Measurements from ENCODE around the gene VDR. TPM values are rescaled to one million over a fixed set of nuclear protein-coding genes. Genes with fewer than 3 reads are reported as not detected.

VDR gene
- total RNA-seq, 2 donors from 2014 or later = 0.59 to 2.2 TPM

DNA sequence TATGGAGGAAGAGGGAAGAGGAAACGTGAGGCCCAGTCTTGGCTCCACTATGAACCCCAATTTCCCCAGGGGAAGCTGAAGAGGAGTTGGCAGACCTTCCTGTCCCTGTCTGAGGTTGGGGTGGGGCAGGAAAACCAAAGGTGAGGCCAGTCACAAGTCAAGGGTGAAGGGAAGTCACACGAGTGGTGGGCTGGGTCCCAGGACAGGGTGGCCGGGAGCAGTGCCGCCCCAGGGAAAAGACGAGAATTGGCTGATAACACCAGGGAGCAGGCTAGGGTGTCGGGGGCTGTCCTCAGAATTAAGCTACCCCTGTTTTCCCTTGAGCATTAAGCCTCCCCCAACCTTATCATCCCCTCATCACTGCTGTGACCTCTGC is 3.1 kb downstream of the VDR start:
- TF ChIP-seq, protein P1, sequence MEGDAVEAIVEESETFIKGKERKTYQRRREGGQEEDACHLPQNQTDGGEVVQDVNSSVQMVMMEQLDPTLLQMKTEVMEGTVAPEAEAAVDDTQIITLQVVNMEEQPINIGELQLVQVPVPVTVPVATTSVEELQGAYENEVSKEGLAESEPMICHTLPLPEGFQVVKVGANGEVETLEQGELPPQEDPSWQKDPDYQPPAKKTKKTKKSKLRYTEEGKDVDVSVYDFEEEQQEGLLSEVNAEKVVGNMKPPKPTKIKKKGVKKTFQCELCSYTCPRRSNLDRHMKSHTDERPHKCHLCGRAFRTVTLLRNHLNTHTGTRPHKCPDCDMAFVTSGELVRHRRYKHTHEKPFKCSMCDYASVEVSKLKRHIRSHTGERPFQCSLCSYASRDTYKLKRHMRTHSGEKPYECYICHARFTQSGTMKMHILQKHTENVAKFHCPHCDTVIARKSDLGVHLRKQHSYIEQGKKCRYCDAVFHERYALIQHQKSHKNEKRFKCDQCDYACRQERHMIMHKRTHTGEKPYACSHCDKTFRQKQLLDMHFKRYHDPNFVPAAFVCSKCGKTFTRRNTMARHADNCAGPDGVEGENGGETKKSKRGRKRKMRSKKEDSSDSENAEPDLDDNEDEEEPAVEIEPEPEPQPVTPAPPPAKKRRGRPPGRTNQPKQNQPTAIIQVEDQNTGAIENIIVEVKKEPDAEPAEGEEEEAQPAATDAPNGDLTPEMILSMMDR (IDR thresholded peaks at IDR 0.05) = no peak
- no peaks in the 10 kb centered on the region for H3K9me3 ChIP-seq
- no peak for DNase-seq (ENCODE audit: low spot score)
- no peak overlapping the region for H3K4me3 ChIP-seq
- peaks cover 0 to 24% of the 10 kb centered on the region in 2 donors for H3K4me1 ChIP-seq
- no peaks in the 10 kb centered on the region for H3K36me3 ChIP-seq
- no peaks in the 10 kb centered on the region for H3K27me3 ChIP-seq
- H3K27ac ChIP-seq = no peak overlapping the region

DNA sequence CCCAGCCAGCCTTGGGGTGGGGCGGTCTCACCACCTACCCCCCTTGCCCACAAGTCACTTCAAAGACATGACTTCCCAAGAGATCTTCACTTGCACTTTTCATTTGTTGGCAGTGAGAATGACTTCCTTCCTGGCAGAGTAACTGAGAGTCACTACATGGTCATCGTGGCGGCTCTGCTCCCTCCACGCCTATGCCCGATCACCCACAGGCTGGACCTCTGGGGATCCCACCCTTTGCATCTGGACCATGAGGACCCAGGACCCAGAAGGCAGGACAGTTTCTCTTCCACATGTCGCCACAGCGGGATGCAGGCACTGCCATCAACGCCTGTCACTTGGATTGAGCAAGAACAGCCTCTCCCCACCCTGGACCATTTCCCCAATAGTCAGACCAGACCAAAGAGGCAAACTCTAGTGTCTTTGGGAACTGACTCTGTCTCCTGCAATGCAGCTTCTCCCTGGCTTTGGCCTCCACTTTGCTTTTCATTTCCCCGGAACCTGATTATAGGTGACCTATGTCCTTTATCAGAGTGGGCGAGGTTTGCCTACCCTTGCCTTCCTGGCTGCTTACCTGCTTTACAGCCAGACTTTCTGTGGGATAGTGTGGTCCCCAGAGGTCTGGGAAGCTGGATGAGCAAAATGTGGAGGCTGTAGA is 3.6 kb downstream of the VDR start:
- Histone ChIP-seq H3K4me3 (no peak overlapping the region), H3K36me3 (no peaks in the 10 kb centered on the region), H3K27me3 (no peaks in the 10 kb centered on the region), H3K27ac (no peak overlapping the region), H3K9me3 (no peaks in the 10 kb centered on the region), H3K4me1 (peaks cover 0 to 24% of the 10 kb centered on the region in 2 donors)
- TF ChIP-seq, protein P1 (IDR thresholded peaks at IDR 0.05) = no peak
- DNase-seq (ENCODE audit: low spot score) = no peak

- no peaks in the 10 kb centered on the region for H3K27me3 ChIP-seq
- TF ChIP-seq, protein P1 (IDR thresholded peaks at IDR 0.05) = peak in 1 of 2 donors; percentile 30
- H3K4me1 ChIP-seq = peaks cover 0 to 22% of the 10 kb centered on the region in 2 donors
- no peaks in the 10 kb centered on the region for H3K9me3 ChIP-seq
- H3K36me3 ChIP-seq = no peaks in the 10 kb centered on the region
- no peak for DNase-seq (ENCODE audit: low spot score)
- no peak overlapping the region for H3K27ac ChIP-seq
- no peak overlapping the region for H3K4me3 ChIP-seq
Observed at GRCh38 chr12:47900131-47901062, 4.4 kb downstream of the VDR start.

GRCh38 chr12:47899466-47899865 is 5.3 kb downstream of the VDR start:
- Histone ChIP-seq H3K36me3 (no peaks in the 10 kb centered on the region), H3K9me3 (no peaks in the 10 kb centered on the region), H3K27me3 (no peaks in the 10 kb centered on the region), H3K4me3 (no peak overlapping the region), H3K4me1 (peaks cover 0 to 14% of the 10 kb centered on the region in 2 donors), H3K27ac (no peak overlapping the region)
- TF ChIP-seq, protein P1 (IDR thresholded peaks at IDR 0.05) = no peak
- no peak for DNase-seq (ENCODE audit: low spot score)

GRCh38 chr12:47896633-47897032 is 8.2 kb downstream of the VDR start:
- DNase-seq (ENCODE audit: low spot score) = no peak
- H3K9me3 ChIP-seq = no peaks in the 10 kb centered on the region
- no peaks in the 10 kb centered on the region for H3K4me1 ChIP-seq
- no peaks in the 10 kb centered on the region for H3K36me3 ChIP-seq
- H3K27me3 ChIP-seq = no peaks in the 10 kb centered on the region
- no peak overlapping the region for H3K4me3 ChIP-seq
- TF ChIP-seq, protein P1 (IDR thresholded peaks at IDR 0.05) = no peak
- no peak overlapping the region for H3K27ac ChIP-seq
